HG03095 (cell line): ENCODE data around the gene MRPL10.
A peak's percentile ranks its signal among the peaks of the same experiment; 100 is the strongest.

Source experiments
- ATAC-seq: cut with Tn5 transposase; IDR thresholded peaks from one replicate; pipeline ENCODE4 v1.9.1; 2021; ENCODE audit warnings: moderate library complexity; ENCODE audit not compliant: unreplicated experiment

The MRPL10 gene

GRCh38 chr17:47831003-47831933 lies at the start of gene MRPL10, which contains the start of gene LRRC46:
MRPL10 (minus strand) TSS chr17:47831541; CDS start chr17:47831511, 30 bp downstream.
LRRC46 (plus strand) TSS chr17:47831670; CDS start chr17:47831990, 320 bp downstream.
- peak; percentile 82 for ATAC-seq

- ATAC-seq = no peak
These were observed 48.6 kb upstream of the MRPL10 start for GRCh38 chr17:47879776-47880454.

- no peak for ATAC-seq
These were observed 47.8 kb upstream of the MRPL10 start for GRCh38 chr17:47879028-47879585.

- ATAC-seq = no peak
These were observed 47.1 kb upstream of the MRPL10 start for GRCh38 chr17:47878203-47879027.

GRCh38 chr17:47877368-47878034 lies 46.2 kb upstream of the MRPL10 start:
- ATAC-seq = no peak

GRCh38 chr17:47875011-47875985 lies 44.0 kb upstream of the MRPL10 start:
- no peak for ATAC-seq

- ATAC-seq = no peak
These were observed 42.1 kb upstream of the MRPL10 start for GRCh38 chr17:47873200-47874090.

GRCh38 chr17:47872651-47873161 lies 41.4 kb upstream of the MRPL10 start:
- ATAC-seq = no peak

GRCh38 chr17:47872019-47872650 lies 40.8 kb upstream of the MRPL10 start:
- ATAC-seq = no peak

GRCh38 chr17:47871048-47871447 lies 39.7 kb upstream of the MRPL10 start:
- no peak for ATAC-seq

GRCh38 chr17:47870056-47870455 lies 38.7 kb upstream of the MRPL10 start:
- ATAC-seq = no peak

GRCh38 chr17:47869114-47869513 lies 37.8 kb upstream of the MRPL10 start:
- ATAC-seq = no peak

- no peak for ATAC-seq
These were observed 36.6 kb upstream of the MRPL10 start for GRCh38 chr17:47867813-47868533.

GRCh38 chr17:47866941-47867340 lies 35.6 kb upstream of the MRPL10 start:
- no peak for ATAC-seq

GRCh38 chr17:47864791-47865216 lies 33.5 kb upstream of the MRPL10 start:
- ATAC-seq = no peak

GRCh38 chr17:47862621-47863440 lies 31.5 kb upstream of the MRPL10 start:
- no peak for ATAC-seq
